Measurements from ENCODE around the gene RPS3. TPM values are rescaled to one million over a fixed set of nuclear protein-coding genes. Genes with fewer than 3 reads are reported as not detected.

RPS3 gene
- total and polyA plus RNA-seq, 2 experiments from 2014 or later = 1,094 to 1,201 TPM

DNA sequence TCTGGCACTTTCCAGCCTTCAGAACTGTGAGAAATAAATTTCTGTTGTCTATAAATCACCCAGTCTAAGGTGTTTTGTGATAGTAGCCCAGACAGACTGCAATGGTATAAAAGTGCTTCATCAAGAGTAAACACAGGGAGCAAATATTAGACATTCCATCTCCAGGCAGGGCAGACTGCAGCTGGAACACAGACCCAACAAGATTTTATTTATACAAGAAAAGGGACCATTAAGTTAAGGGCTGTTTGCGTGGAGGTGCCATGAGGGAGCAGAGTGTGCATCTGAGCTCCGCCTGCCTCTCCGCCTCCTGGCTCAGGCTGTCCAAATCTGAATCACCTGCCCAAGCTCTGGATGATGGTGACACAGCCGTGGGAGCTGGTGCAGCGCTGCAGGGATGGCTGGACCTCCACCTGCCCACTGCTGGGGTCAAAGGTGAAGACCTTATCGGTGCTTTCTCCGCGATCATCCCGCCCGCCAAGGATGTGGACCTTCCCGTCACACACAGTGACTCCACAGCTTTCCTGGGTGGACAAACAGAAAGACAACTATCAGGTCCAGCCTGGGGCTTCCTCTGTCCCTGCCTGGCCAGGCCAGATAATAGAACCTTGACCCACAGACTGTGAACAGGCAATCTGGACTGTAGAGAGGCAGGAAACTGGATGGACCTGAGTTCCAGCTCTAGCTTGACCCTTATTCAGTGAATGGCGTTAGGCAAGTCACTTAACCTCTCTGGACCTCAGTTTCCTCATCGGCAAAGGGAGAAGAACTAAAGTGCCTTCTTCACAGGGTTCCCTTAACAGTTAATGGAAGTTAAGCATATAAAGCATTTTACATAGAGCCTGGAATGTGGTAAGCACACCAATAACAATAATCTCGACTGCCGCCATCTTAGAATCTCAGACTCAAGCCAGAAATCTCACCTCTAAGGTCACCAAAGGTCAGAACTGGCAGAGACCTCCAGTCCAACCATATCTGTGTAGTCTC lies 23.2 kb downstream of the RPS3 start:
- 73% methylated on average over 15 of the region's 15 CpGs for WGBS (ENCODE audit: low lambda C conversion rate, missing lambda C conversion rate)
- H3K27me3 ChIP-seq = no peaks in the 10 kb centered on the region
- DNase-seq (ENCODE audit: low spot score) = peak; percentile 77
- H3K4me2 ChIP-seq = peak overlapping the region; percentile 54
- H3K27ac ChIP-seq = peak overlapping the region; percentile 89
- no peaks in the 10 kb centered on the region for H3K9me3 ChIP-seq (ENCODE audit: low read depth)
- no peaks in the 10 kb centered on the region for H3K36me3 ChIP-seq (replicated peaks; ENCODE audit: insufficient read depth, low read depth)
- no peaks in the 10 kb centered on the region for H3K79me2 ChIP-seq
- H3K9me2 ChIP-seq (replicated peaks; ENCODE audit: insufficient read depth) = no peaks in the 10 kb centered on the region
- H3K4me1 ChIP-seq (ENCODE audit: insufficient read depth) = peaks cover 34% of the 10 kb centered on the region
- H4K20me1 ChIP-seq (ENCODE audit: insufficient read depth, poor library complexity, severe bottlenecking) = no peaks in the 10 kb centered on the region
- H3K4me3 ChIP-seq = no peak overlapping the region
- no peak for TF ChIP-seq EZH2phosphoT487 (IDR thresholded peaks at IDR 0.05; ENCODE audit: low read depth, severe bottlenecking, unreplicated experiment)
- no peak for TF ChIP-seq EZH2 (IDR thresholded peaks at IDR 0.05; ENCODE audit: borderline replicate concordance)
- no peak overlapping the region for H2AFZ ChIP-seq

DNA sequence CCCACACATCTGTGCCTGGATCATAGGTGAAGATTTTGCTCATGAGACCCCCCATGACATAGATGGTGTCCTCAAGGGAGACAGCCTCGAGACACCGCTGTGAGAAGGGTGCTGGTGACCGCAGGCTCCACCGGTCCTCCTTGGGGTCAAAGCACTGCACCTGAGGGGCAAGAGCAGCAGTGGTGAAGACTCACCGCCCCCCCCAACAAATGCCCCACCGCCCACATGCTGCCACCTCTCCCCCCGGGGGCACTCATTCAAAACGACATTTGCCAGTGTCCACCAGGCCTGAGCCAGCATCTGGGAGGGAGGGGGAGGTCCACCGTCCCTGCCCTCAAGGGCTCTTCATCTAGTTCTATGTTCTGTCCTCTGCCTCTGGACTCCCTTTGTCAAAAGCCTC lies 24.4 kb downstream of the RPS3 start:
- no peak overlapping the region for H3K27ac ChIP-seq
- H4K20me1 ChIP-seq (ENCODE audit: insufficient read depth, poor library complexity, severe bottlenecking) = no peaks in the 10 kb centered on the region
- no peaks in the 10 kb centered on the region for H3K9me2 ChIP-seq (replicated peaks; ENCODE audit: insufficient read depth)
- H3K9me3 ChIP-seq (ENCODE audit: low read depth) = no peaks in the 10 kb centered on the region
- H3K79me2 ChIP-seq = no peaks in the 10 kb centered on the region
- H3K4me2 ChIP-seq = no peak overlapping the region
- 95% methylated on average over 6 of the region's 9 CpGs for whole genome bisulfite sequencing (ENCODE audit: low lambda C conversion rate, missing lambda C conversion rate)
- H3K36me3 ChIP-seq (replicated peaks; ENCODE audit: insufficient read depth, low read depth) = no peaks in the 10 kb centered on the region
- no peak for DNase-seq (ENCODE audit: low spot score)
- peaks cover 33% of the 10 kb centered on the region for H3K4me1 ChIP-seq (ENCODE audit: insufficient read depth)
- no peak for TF ChIP-seq EZH2 (IDR thresholded peaks at IDR 0.05; ENCODE audit: borderline replicate concordance)
- TF ChIP-seq EZH2phosphoT487 (IDR thresholded peaks at IDR 0.05; ENCODE audit: low read depth, severe bottlenecking, unreplicated experiment) = no peak
- TF ChIP-seq, protein P1, sequence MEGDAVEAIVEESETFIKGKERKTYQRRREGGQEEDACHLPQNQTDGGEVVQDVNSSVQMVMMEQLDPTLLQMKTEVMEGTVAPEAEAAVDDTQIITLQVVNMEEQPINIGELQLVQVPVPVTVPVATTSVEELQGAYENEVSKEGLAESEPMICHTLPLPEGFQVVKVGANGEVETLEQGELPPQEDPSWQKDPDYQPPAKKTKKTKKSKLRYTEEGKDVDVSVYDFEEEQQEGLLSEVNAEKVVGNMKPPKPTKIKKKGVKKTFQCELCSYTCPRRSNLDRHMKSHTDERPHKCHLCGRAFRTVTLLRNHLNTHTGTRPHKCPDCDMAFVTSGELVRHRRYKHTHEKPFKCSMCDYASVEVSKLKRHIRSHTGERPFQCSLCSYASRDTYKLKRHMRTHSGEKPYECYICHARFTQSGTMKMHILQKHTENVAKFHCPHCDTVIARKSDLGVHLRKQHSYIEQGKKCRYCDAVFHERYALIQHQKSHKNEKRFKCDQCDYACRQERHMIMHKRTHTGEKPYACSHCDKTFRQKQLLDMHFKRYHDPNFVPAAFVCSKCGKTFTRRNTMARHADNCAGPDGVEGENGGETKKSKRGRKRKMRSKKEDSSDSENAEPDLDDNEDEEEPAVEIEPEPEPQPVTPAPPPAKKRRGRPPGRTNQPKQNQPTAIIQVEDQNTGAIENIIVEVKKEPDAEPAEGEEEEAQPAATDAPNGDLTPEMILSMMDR (IDR thresholded peaks at IDR 0.05; ENCODE audit: poor library complexity) = no peak
- no peak overlapping the region for H3K4me3 ChIP-seq
- peaks cover under 1% of the 10 kb centered on the region for H3K27me3 ChIP-seq
- H2AFZ ChIP-seq = no peak overlapping the region

DNA sequence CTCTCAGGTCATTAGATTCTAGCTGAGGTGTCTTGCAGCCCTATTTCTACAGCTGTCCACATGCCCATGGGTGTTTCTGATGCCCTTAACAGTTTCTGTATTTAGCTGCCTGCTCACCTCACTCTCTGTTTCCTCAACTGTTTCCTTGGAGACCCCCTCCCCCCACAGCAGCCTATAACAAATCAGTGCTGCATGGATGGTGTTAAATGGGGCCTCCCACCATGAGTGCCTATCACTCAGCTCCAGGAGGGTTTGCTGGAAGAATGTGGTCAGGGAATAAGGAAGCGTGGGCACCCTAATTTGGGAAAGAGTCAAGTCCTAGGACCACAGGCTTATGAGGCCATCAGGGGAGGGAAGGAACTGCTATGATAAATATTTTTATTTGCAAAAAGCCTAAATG lies 25.1 kb downstream of the RPS3 start:
- H3K79me2 ChIP-seq = no peaks in the 10 kb centered on the region
- H3K27ac ChIP-seq = no peak overlapping the region
- no peak overlapping the region for H3K4me3 ChIP-seq
- no peaks in the 10 kb centered on the region for H4K20me1 ChIP-seq (ENCODE audit: insufficient read depth, poor library complexity, severe bottlenecking)
- WGBS (ENCODE audit: low lambda C conversion rate, missing lambda C conversion rate) = 90% methylated on average over 1 of the region's 1 CpG
- no peaks in the 10 kb centered on the region for H3K9me2 ChIP-seq (replicated peaks; ENCODE audit: insufficient read depth)
- H3K4me1 ChIP-seq (ENCODE audit: insufficient read depth) = peaks cover 30% of the 10 kb centered on the region
- H2AFZ ChIP-seq = no peak overlapping the region
- H3K27me3 ChIP-seq = peaks cover 7% of the 10 kb centered on the region
- peaks cover 3% of the 10 kb centered on the region for H3K9me3 ChIP-seq (ENCODE audit: low read depth)
- no peak for DNase-seq (ENCODE audit: low spot score)
- H3K4me2 ChIP-seq = no peak overlapping the region
- H3K36me3 ChIP-seq (replicated peaks; ENCODE audit: insufficient read depth, low read depth) = no peaks in the 10 kb centered on the region
- TF ChIP-seq, protein P1 (IDR thresholded peaks at IDR 0.05; ENCODE audit: poor library complexity) = no peak
- TF ChIP-seq EZH2 (IDR thresholded peaks at IDR 0.05; ENCODE audit: borderline replicate concordance) (no peak), EZH2phosphoT487 (IDR thresholded peaks at IDR 0.05; ENCODE audit: low read depth, severe bottlenecking, unreplicated experiment) (no peak)

DNA sequence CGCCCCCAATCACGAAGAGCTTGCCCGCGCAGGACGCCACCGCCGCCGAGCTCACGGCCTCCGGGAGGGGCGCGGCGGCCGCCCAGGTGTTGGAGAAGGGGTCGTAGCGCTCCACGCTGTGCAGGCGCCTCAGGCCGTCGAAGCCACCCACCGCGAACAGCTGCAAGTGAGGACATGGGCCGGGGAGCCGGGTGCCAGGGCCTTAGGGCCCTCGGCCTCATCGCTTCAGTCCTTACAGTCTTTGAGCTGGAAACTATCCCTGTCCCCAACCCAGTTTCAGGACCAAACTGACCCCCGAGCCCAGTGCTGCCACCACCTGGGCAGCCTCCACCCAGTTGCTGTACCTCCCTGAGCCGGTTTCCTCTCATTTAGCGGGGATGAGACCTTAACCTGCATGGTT lies 26.1 kb downstream of the RPS3 start:
- Histone ChIP-seq H4K20me1 (ENCODE audit: insufficient read depth, poor library complexity, severe bottlenecking) (no peaks in the 10 kb centered on the region), H3K4me2 (no peak overlapping the region), H3K27ac (no peak overlapping the region), H3K36me3 (replicated peaks; ENCODE audit: insufficient read depth, low read depth) (no peaks in the 10 kb centered on the region), H3K79me2 (no peaks in the 10 kb centered on the region), H3K27me3 (peaks cover 11% of the 10 kb centered on the region), H3K9me2 (replicated peaks; ENCODE audit: insufficient read depth) (no peaks in the 10 kb centered on the region), H3K9me3 (ENCODE audit: low read depth) (peaks cover 5% of the 10 kb centered on the region), H3K4me3 (no peak overlapping the region), H3K4me1 (ENCODE audit: insufficient read depth) (peaks cover 29% of the 10 kb centered on the region), H2AFZ (no peak overlapping the region)
- WGBS (ENCODE audit: low lambda C conversion rate, missing lambda C conversion rate) = 61% methylated on average over 29 of the region's 29 CpGs
- no peak for DNase-seq (ENCODE audit: low spot score)
- TF ChIP-seq, protein P1 (IDR thresholded peaks at IDR 0.05; ENCODE audit: poor library complexity) = peak; percentile 11
- TF ChIP-seq EZH2 (IDR thresholded peaks at IDR 0.05; ENCODE audit: borderline replicate concordance) = no peak

Measured in hepatocyte (in vitro differentiated cells).